ENCODE data around the gene PRSS21.

PRSS21 gene

GRCh38 chr16:2816751-2817339 lies at the start of gene PRSS21:
Gene PRSS21, plus strand, starts transcription at chr16:2817237. Its CDS starts 32 bp downstream, at chr16:2817269.
- peak; percentile 63 for DNase-seq

GRCh38 chr16:2767891-2768290 lies 49.1 kb upstream of the PRSS21 start:
- DNase-seq, result no peak

- no peak for DNase-seq
Observed at GRCh38 chr16:2768403-2769089, 48.5 kb upstream of the PRSS21 start.

- DNase-seq, result no peak
Observed at GRCh38 chr16:2769100-2769529, 47.9 kb upstream of the PRSS21 start.

- DNase-seq, result no peak
Observed at GRCh38 chr16:2769675-2770056, 47.4 kb upstream of the PRSS21 start.

- DNase-seq, result peak; percentile 36
Observed at GRCh38 chr16:2770057-2770951, 46.7 kb upstream of the PRSS21 start.

GRCh38 chr16:2771496-2772402 lies 45.3 kb upstream of the PRSS21 start:
- DNase-seq, result no peak

- DNase-seq, result no peak
Observed at GRCh38 chr16:2773188-2773968, 43.7 kb upstream of the PRSS21 start.

- DNase-seq, result no peak
Observed at GRCh38 chr16:2774161-2774891, 42.7 kb upstream of the PRSS21 start.

- DNase-seq, result no peak
Observed at GRCh38 chr16:2775131-2775716, 41.8 kb upstream of the PRSS21 start.

- no peak for DNase-seq
Observed at GRCh38 chr16:2775765-2776499, 41.1 kb upstream of the PRSS21 start.

GRCh38 chr16:2776500-2777139 lies 40.4 kb upstream of the PRSS21 start:
- DNase-seq, result peak; percentile 38

- DNase-seq, result peak; percentile 92
Observed at GRCh38 chr16:2777231-2777902, 39.7 kb upstream of the PRSS21 start, which contains the start of gene ELOB. Gene ELOB, minus strand, starts transcription at chr16:2777280. Its CDS starts 41 bp downstream, at chr16:2777239.

GRCh38 chr16:2777903-2778629 lies 39.0 kb upstream of the PRSS21 start:
- DNase-seq, result peak; percentile 33

- no peak for DNase-seq
Observed at GRCh38 chr16:2778630-2778958, 38.4 kb upstream of the PRSS21 start.

- no peak for DNase-seq
Observed at GRCh38 chr16:2779151-2779920, 37.7 kb upstream of the PRSS21 start.
